Prostate gland (tissue), 2 donors: Measurements from ENCODE around the gene ATP13A3. TPM values are rescaled to one million over a fixed set of nuclear protein-coding genes. Genes with fewer than 3 reads are reported as not detected.

Experiments used
- DNase-seq: peaks from one replicate; pipeline ENCODE4 v3.0.0-alpha.2; 2019; ENCODE audit warnings: low spot score
- H3K27ac ChIP-seq, 2 donors: fragments of 200-600 bp; sonication (generic); 2 replicates each; pipeline ENCODE4 v1.5.1; 2017 to 2019
- H3K27me3 ChIP-seq: fragments of 200-600 bp; sonication (generic); replicated peaks from 2 replicates; pipeline ENCODE4 v1.5.1; 2019; ENCODE audit not compliant: insufficient read depth
- H3K36me3 ChIP-seq, 2 donors: fragments of 200-600 bp; sonication (generic); 1 replicate in 1 of 2; 2 replicates in 1 of 2; pipeline versions ENCODE4 v1.5.1 to v1.8.1; 2017 to 2019
- H3K4me1 ChIP-seq: fragments of 200-600 bp; sonication (generic); replicated peaks from 2 replicates; pipeline ENCODE4 v1.5.1; 2019
- H3K4me3 ChIP-seq, 2 donors: fragments of 200-600 bp; sonication (generic); 2 replicates each; pipeline ENCODE4 v1.5.1; 2017 to 2019
- H3K9me3 ChIP-seq: fragments of 200-600 bp; sonication (generic); 2 replicates; pipeline ENCODE4 v1.5.1; 2017
- POLR2A ChIP-seq: fragments of 450-650 bp; IDR thresholded peaks from one replicate; pipeline ENCODE4 v1.6.1; 2016; ENCODE audit warnings: antibody characterized with exemption, mild to moderate bottlenecking
- POLR2AphosphoS5 ChIP-seq: sonication (generic); formaldehyde crosslinking; IDR thresholded peaks from one replicate; pipeline ENCODE4 v1.6.1; 2017; ENCODE audit warnings: antibody characterized with exemption
- WGBS: methylation state at CpG from one replicate; pipeline ENCODE4 v1.1.5; 2018; 5-methylcytosine and 5-hydroxymethylcytosine counted together
- intact Hi-C: fragments of 100-400 bp; cut with DNase I; formaldehyde crosslinking; loops from one replicate; pipeline ENCODE4 v1.14.2; 2022
- total RNA-seq, 2 donors: library from RNA; depleted of rRNA; stranded (reverse); fragments of >200 nt; gene quantifications; one replicate each; pipeline ENCODE4 v1.1.0, GENCODE V29; 2016
- TF ChIP-seq, protein P1 (sequence below), 4 experiments: fragments of 200-600 bp in 2 of 4; fragments of 450-650 bp in 2 of 4; sonication (generic) in 2 of 4; IDR thresholded peaks; 1 replicate in 3 of 4; 2 replicates in 1 of 4; pipeline ENCODE4 v1.5.1; 2016 to 2019; ENCODE audit warnings: antibody characterized with exemption in 4 of 4, mild to moderate bottlenecking in 2 of 4, moderate library complexity in 2 of 4

The ATP13A3 gene
- total RNA-seq, 2 donors from 2014 or later, result 75.4 to 80.4 TPM

- WGBS, result 94% methylated on average over 2 of the region's 2 CpGs
- TF ChIP-seq POLR2A, result no peak
- TF ChIP-seq, protein P1, sequence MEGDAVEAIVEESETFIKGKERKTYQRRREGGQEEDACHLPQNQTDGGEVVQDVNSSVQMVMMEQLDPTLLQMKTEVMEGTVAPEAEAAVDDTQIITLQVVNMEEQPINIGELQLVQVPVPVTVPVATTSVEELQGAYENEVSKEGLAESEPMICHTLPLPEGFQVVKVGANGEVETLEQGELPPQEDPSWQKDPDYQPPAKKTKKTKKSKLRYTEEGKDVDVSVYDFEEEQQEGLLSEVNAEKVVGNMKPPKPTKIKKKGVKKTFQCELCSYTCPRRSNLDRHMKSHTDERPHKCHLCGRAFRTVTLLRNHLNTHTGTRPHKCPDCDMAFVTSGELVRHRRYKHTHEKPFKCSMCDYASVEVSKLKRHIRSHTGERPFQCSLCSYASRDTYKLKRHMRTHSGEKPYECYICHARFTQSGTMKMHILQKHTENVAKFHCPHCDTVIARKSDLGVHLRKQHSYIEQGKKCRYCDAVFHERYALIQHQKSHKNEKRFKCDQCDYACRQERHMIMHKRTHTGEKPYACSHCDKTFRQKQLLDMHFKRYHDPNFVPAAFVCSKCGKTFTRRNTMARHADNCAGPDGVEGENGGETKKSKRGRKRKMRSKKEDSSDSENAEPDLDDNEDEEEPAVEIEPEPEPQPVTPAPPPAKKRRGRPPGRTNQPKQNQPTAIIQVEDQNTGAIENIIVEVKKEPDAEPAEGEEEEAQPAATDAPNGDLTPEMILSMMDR (IDR thresholded peaks at IDR 0.05), result no peak
- TF ChIP-seq POLR2AphosphoS5, result no peak
Measured at GRCh38 chr3:194418671-194419070, 68.1 kb downstream of the ATP13A3 start.

GRCh38 chr3:194407423-194407822 lies 79.4 kb downstream of the ATP13A3 start:
- DNase-seq, result no peak
- 88% methylated on average over 7 of the region's 7 CpGs for WGBS

More at GRCh38 chr3:194418671-194419070, 68.1 kb downstream of the ATP13A3 start:
- intact Hi-C loops, result no loop called here
- H3K27me3 ChIP-seq, result no peaks in the 10 kb centered on the region
- H3K36me3 ChIP-seq, result no peaks in the 10 kb centered on the region
- H3K4me3 ChIP-seq, result no peak overlapping the region
- no peaks in the 10 kb centered on the region for H3K4me1 ChIP-seq
- DNase-seq, result no peak
- H3K27ac ChIP-seq, result no peak overlapping the region
- H3K9me3 ChIP-seq, result no peaks in the 10 kb centered on the region

DNA sequence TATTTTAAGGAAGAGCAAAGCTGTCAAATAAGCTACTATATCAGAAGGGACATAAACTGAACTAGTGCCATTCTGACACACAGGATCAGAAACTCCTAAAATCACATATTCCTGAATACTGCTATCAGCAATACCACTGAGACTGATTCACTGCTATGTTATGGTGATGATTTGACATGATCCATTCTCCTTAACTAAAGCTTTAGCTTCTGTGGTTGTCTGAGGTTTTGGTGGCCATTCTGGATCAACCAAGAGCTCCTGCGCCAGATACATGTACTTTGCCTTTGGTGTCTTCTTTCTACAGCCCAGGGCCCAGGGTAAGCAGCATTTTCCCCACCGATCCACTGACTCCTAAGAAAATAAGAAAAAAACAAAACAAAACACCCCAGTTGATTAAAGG lies 81.0 kb downstream of the ATP13A3 start:
- WGBS, result 96% methylated on average over 2 of the region's 2 CpGs
- intact Hi-C loops, result no loop called here

More at GRCh38 chr3:194407423-194407822, 79.4 kb downstream of the ATP13A3 start:
- Histone ChIP-seq H3K27ac (no peak overlapping the region), H3K27me3 (no peaks in the 10 kb centered on the region), H3K4me3 (no peak overlapping the region), H3K9me3 (no peaks in the 10 kb centered on the region), H3K36me3 (no peaks in the 10 kb centered on the region), H3K4me1 (no peaks in the 10 kb centered on the region)
- TF ChIP-seq POLR2AphosphoS5, result no peak
- TF ChIP-seq, protein P1 (IDR thresholded peaks at IDR 0.05), result no peak
- TF ChIP-seq POLR2A, result no peak
- intact Hi-C loops, result no loop called here

DNA sequence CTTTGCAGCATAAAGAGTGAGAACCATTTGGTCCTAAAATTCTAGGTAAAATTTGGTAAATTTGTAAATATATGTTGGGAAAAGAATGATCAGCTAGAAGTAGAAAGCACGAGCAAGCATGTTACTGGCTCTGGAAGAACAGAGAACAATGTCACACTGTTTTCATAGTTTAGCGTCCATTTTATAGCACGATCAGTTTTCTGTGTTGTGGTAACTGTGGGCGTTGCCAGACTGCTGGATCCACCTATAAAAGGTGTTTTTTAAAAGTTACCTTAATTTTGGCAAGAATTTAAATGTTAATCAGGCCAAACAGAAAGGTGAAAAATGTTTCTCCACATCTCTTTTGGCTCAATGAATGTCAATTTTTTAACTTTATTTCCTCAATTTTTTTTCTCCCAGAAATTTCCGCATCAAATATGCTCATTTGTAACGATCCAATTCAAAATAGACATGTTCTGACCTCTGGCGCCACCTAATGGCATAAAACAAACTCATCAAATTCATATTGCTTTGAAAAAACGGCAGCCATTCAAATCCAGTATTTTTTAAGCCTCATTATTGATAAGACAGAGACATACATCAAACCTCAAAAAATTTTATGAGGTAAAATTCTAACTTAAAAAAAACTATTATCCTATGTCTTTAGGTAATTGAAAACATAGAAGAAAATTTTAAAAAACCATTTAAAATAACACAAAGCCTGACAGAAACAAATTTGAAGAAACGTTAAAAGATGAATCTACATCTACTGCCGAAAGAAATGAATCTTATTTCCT lies 82.2 kb downstream of the ATP13A3 start:
- TF ChIP-seq, protein P1 (IDR thresholded peaks at IDR 0.05), result peak; percentile 29 to 79 (median 72)
- TF ChIP-seq POLR2A, result no peak
- no peak overlapping the region for H3K4me3 ChIP-seq
- no peaks in the 10 kb centered on the region for H3K36me3 ChIP-seq
- H3K9me3 ChIP-seq, result no peaks in the 10 kb centered on the region
- 29% methylated on average over 10 of the region's 10 CpGs for WGBS
- no peaks in the 10 kb centered on the region for H3K4me1 ChIP-seq
- no peak overlapping the region for H3K27ac ChIP-seq
- H3K27me3 ChIP-seq, result no peaks in the 10 kb centered on the region
- intact Hi-C loops, result loop anchor here (1.0 kb wide), 1 partner anchor 69 kb away; no protein-coding TSS in a partner anchor
- peak; percentile 61 for DNase-seq

More for the DNA sequence above, 81.0 kb downstream of the ATP13A3 start:
- Histone ChIP-seq H3K9me3 (no peaks in the 10 kb centered on the region), H3K27ac (no peak overlapping the region), H3K4me1 (no peaks in the 10 kb centered on the region), H3K27me3 (no peaks in the 10 kb centered on the region), H3K36me3 (no peaks in the 10 kb centered on the region), H3K4me3 (no peak overlapping the region)
- TF ChIP-seq, protein P1 (IDR thresholded peaks at IDR 0.05), result no peak
- no peak for TF ChIP-seq POLR2AphosphoS5
- no peak for TF ChIP-seq POLR2A
- DNase-seq, result no peak

- Histone ChIP-seq H3K4me3 (no peak overlapping the region), H3K27me3 (peaks cover 6% of the 10 kb centered on the region), H3K36me3 (no peaks in the 10 kb centered on the region), H3K4me1 (no peaks in the 10 kb centered on the region), H3K9me3 (no peaks in the 10 kb centered on the region), H3K27ac (no peak overlapping the region)
- no peak for TF ChIP-seq POLR2A
- no peak for TF ChIP-seq POLR2AphosphoS5
- intact Hi-C loops, result no loop called here
- 61% methylated on average over 8 of the region's 8 CpGs for WGBS
- DNase-seq, result no peak
Measured at GRCh38 chr3:194401868-194402329, 84.9 kb downstream of the ATP13A3 start.
